Panc1 (cell line): ENCODE measurements around the gene RAB30.

Source experiments
- POLR2AphosphoS5 ChIP-seq: IDR thresholded peaks from 2 replicates; pipeline ENCODE4 v1.6.1; 2012; ENCODE audit warnings: mild to moderate bottlenecking, low read depth, low read length, moderate library complexity
- SIN3A ChIP-seq: IDR thresholded peaks from 2 replicates; pipeline ENCODE4 v1.6.1; 2012; ENCODE audit warnings: low read depth, mild to moderate bottlenecking, low read length, moderate library complexity, borderline replicate concordance; ENCODE audit not compliant: insufficient read depth
- TCF7L2 ChIP-seq: IDR thresholded peaks from 2 replicates; pipeline ENCODE4 v1.6.1; 2011; ENCODE audit warnings: mild to moderate bottlenecking, low read depth, low read length, inconsistent platforms
- TF ChIP-seq, protein P1 (sequence below): fragments of 450-650 bp; IDR thresholded peaks from 2 replicates; pipeline ENCODE4 v1.5.1; 2017; ENCODE audit warnings: mild to moderate bottlenecking
- TF ChIP-seq, protein P2 (sequence below), 2 experiments: IDR thresholded peaks; 2 replicates each; pipeline ENCODE4 v1.6.1; 2011 to 2012; ENCODE audit warnings: low read depth in 2 of 2, control low read depth in 1 of 2, low read length in 1 of 2, mild to moderate bottlenecking in 1 of 2, moderate library complexity in 1 of 2; ENCODE audit not compliant: insufficient read depth in 1 of 2

DNA sequence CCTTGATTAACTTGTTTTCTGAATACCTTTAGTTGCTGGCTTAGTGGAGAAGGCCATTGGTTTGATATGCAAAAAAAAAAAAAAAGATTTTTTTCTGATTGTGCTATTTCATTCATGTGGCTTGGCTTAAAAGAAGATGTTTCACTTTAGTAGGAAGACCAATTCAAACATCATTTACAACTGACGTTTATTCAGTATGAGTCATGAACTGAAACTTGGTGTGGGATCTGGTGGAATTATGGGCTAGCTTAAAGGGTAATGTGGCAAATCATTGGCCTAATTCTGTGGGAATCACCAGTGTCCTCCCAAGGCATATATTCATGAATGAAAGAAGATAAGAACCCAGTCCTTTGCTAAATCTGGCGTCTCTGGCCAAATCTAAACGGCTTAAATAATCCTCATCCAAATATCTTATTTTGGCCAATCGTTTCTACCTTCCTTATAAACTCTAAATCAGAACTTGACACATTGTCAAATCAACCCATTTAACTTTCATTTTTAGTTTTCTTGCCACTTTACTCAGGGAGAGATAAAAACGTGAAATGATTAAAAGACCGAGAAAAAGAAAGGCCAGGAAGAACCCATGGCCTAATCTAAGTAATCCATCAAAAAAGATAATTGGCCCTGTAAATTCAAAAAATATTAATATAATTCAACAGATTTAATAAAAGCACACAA, 93.1 kb downstream of the RAB30 start:
- TF ChIP-seq, protein P1, sequence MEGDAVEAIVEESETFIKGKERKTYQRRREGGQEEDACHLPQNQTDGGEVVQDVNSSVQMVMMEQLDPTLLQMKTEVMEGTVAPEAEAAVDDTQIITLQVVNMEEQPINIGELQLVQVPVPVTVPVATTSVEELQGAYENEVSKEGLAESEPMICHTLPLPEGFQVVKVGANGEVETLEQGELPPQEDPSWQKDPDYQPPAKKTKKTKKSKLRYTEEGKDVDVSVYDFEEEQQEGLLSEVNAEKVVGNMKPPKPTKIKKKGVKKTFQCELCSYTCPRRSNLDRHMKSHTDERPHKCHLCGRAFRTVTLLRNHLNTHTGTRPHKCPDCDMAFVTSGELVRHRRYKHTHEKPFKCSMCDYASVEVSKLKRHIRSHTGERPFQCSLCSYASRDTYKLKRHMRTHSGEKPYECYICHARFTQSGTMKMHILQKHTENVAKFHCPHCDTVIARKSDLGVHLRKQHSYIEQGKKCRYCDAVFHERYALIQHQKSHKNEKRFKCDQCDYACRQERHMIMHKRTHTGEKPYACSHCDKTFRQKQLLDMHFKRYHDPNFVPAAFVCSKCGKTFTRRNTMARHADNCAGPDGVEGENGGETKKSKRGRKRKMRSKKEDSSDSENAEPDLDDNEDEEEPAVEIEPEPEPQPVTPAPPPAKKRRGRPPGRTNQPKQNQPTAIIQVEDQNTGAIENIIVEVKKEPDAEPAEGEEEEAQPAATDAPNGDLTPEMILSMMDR: no peak
- TF ChIP-seq, protein P2, sequence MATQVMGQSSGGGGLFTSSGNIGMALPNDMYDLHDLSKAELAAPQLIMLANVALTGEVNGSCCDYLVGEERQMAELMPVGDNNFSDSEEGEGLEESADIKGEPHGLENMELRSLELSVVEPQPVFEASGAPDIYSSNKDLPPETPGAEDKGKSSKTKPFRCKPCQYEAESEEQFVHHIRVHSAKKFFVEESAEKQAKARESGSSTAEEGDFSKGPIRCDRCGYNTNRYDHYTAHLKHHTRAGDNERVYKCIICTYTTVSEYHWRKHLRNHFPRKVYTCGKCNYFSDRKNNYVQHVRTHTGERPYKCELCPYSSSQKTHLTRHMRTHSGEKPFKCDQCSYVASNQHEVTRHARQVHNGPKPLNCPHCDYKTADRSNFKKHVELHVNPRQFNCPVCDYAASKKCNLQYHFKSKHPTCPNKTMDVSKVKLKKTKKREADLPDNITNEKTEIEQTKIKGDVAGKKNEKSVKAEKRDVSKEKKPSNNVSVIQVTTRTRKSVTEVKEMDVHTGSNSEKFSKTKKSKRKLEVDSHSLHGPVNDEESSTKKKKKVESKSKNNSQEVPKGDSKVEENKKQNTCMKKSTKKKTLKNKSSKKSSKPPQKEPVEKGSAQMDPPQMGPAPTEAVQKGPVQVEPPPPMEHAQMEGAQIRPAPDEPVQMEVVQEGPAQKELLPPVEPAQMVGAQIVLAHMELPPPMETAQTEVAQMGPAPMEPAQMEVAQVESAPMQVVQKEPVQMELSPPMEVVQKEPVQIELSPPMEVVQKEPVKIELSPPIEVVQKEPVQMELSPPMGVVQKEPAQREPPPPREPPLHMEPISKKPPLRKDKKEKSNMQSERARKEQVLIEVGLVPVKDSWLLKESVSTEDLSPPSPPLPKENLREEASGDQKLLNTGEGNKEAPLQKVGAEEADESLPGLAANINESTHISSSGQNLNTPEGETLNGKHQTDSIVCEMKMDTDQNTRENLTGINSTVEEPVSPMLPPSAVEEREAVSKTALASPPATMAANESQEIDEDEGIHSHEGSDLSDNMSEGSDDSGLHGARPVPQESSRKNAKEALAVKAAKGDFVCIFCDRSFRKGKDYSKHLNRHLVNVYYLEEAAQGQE (IDR thresholded peaks at IDR 0.05; ENCODE audit: insufficient read depth in 1 of 2, low read depth in 2 of 2, low read length in 1 of 2): no peak
- TF ChIP-seq POLR2AphosphoS5 (no peak), SIN3A (no peak), TCF7L2 (no peak)
